Left renal pelvis (tissue), 4 donors: ENCODE data around the gene ELMO1. TPM values are rescaled to one million over a fixed set of nuclear protein-coding genes. Genes with fewer than 3 reads are reported as not detected.

ENCODE experiments used
- DNase-seq, 4 donors: peaks; one replicate each; pipeline ENCODE4 v3.0.0-alpha.2; 2013; ENCODE audit warnings: low read depth in 4 of 4, low spot score in 3 of 4
- polyA plus RNA-seq, 4 donors: library from polyadenylated mRNA; unstranded; fragments of 120-200 nt; gene quantifications; one replicate each; pipeline ENCODE4 v1.2.1, GENCODE V29; 2013; ENCODE audit not compliant: insufficient read length in 4 of 4

The ELMO1 gene
- polyA plus RNA-seq, 4 donors, result 10.5 to 15.0 (median 10.6) TPM

DNA sequence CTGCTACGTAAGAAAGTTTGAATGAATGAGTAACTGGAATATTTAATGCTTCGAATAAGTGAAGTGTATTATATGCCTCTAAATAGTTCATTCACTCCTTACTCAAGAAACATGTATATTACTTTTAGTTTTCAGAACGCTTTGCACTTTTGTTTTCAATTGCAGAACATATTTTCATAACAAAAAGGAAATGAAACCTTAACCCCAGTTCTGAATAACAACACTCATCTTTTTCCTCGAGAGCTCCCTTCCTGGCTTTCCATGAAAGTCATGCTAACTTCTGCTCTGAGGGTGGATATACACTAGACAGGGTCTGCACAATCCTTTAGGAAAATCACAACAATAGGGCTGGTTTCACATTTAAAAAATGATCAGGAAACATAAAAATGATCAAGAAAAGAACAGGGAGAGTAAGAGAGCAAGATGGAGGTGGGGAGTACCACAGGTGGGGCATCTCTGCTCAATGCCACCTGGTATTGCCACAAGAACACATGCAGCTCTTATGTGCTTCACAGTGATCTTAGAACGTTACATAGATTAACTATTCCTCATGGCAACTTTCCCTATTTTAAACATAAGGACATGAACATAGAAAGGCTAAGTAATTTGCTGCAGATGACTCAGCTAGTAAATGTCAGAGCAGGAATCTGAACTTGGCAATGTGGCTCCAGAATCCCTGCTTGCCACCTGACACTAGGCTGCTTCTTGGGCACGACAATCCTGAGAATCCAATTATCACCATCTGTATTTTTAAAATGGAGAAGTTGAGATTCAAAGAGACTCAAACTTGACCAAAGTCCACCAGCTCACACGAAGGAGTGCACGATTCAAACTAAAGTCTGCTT lies 504.9 kb downstream of the ELMO1 start:
- DNase-seq, result no peak

DNA sequence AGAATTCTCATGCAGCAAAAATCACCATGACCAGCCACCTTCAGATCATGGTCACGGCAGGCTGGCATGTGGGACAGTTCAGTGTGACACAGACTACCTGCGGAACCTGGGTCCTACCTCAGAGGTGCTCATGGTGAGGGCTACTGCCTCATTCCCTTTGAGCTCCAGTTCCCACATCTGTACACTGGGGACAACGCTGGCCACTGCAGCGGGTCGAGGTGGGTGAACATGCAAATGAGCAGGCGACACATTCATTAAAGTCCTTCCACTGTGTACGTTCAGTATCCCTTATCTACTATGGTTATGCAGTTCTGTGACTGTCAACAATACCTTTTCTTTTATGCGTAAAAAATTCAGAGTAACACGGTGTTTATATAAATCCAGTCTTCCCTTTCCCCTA lies 505.7 kb downstream of the ELMO1 start:
- no peak for DNase-seq

DNA sequence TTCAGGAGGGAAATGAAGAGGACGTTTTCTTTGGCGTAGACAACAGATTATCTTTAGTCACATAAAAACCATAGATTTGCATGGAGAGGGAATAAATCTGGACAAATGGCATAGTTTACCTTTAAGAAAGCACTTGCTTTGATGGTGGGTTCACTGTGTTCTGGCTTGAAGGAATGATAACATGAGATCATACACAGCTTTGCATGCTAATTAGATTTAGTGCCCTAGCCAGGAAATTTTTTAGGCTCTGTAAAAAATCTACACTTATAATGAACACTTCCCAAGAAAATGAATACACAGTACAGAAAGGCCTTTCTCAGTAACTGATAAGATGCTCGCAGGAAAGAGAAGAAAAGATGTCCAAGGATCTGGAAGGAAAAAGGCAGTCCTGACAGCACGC lies 506.1 kb downstream of the ELMO1 start:
- DNase-seq, result no peak

DNA sequence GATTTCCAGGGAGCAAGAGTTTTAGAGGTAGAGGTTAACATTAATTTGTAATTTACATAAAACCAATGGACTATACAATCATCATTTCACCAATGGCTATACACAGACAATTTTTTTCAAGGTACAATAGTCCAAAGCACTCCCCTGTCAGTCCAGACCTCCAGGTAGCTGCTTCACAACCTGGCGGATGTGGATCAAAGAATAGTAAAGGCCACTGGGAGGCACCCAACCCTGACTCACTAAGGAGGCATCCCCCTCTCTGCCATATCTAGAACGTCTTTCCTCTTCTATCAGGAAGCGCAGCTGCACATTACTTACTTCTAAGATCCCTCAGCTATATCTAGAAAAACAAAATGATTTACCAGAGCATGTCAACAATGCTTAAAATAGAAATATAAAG lies 506.6 kb downstream of the ELMO1 start:
- DNase-seq, result no peak

DNA sequence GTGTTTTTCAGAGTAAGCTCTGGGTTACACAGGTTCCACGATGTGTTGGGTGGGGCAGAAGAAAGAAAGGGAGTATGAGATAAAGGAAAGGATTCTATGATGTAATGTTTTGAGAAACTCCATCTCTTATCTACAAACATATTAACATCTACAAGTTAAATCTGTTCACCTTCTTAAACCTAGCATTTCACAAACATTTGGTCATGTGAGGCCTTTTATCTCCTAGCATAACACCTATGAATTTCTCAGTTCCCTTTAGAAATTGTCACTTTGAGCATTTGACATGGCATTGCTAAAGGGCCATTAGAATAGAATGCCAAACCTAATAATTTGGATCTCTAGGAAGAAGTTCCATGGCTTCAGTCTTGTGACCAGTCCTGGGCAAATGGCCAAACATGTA lies 507.3 kb downstream of the ELMO1 start:
- DNase-seq, result no peak

DNA sequence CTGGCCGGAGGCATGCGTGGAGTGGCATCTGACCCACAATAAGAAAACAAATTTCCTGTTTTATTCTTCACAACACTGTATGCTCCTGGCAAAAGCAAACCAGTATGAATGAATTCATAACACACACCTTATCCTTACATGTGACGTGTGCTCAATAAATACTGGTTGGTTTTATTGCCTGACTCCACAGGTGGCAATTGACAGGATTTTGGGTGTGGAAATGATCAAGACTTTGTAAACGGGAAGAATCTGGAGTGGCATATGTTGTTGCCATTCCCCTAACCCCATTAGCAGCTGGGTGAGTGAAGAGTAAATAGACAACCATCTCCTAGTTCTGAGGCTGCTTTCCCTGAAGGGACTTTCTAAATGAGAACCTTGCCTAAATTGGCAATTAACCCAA lies 508.8 kb downstream of the ELMO1 start:
- no peak for DNase-seq

DNA sequence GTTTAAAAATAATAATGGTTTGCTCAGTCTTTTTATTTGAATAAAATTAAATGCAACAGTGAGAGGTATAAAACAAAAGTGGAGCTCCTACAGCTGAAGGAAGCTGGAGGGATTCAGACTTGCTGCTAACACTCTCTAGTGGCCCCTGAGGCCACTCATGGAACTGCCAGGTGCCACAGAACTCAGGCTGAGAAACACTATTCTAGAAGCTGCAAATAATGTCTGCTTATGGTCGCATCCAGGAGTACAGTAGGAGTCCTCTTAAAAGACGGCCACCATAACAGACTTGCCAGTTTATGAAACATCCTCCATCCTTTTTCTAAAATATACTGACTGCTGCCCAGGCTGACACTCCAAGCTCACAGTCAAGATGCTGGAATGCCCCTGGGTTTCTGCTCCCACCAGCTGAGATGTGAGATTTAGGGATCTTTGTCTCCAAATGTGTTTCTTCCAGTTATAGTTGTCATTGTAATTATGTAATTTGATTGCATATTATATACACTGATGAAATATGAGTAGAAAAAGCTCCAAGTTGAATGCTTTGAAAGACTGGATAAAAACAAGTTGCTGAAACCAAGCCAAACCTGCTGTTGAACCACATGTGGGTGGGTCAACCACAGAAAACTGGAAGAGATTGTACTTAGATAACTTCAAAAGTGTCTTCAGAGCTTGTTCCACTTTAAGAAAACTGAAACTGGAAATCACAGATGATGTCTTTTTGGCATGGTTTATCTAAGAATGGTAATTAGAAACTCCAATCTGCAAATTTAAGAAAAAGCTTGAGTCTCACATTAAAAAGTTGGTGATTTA lies 510.7 kb downstream of the ELMO1 start:
- DNase-seq, result no peak

DNA sequence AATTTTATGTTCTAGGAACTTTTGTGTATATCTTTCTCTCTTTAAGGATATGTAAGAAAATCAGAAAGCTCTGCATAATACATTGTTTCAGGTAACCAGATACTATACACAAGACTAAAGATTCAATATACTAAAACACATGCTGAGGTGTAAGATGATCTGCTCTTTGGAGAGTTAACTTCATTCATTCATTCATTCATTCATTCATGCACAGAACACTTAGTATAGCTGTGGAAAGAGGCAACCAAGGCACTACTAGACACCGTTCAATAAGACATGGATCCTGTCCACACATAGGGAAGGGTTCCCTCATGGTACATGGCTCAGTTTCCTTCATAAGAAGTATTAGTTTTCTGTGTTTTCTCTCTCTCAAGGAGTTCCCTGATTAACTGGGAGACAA lies 516.8 kb downstream of the ELMO1 start:
- no peak for DNase-seq

DNA sequence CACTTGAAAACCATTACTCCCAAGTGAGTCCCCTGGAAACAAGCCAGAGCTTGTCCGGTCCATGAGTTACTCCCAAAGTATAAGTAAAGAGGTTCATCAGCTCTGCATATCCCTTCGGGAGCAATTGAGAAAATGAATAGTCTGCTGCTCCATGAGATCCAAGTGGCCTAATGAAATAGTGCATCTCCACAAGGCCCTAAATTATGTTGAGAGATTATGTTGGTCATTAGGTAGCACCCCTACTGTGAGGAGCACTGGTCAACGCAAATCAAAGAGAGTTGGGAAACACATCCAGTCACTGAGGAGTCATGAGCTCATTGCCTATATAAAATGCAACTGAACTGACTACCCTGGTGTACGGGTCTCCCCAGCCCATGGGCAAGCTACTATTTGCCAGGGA lies 518.9 kb downstream of the ELMO1 start:
- no peak for DNase-seq

DNA sequence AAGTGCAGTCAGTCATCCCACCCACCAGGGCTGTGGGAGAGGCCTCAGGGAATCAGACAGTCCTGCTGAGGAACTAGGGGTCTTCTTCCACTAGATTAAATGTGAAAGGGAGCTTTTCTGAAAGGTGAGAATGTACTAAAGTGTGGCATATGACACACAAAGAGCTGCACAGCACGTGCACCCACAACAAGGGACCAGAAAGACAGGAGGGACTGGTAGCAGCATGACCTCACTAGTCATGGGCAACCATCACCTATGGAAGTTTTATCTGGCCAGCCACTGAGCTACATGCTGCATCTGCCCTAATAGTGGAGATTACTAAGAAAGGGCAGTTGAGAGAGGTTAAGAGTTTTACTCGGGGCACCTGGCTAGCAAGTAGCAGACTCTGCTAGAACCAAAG lies 519.9 kb downstream of the ELMO1 start:
- no peak for DNase-seq

DNA sequence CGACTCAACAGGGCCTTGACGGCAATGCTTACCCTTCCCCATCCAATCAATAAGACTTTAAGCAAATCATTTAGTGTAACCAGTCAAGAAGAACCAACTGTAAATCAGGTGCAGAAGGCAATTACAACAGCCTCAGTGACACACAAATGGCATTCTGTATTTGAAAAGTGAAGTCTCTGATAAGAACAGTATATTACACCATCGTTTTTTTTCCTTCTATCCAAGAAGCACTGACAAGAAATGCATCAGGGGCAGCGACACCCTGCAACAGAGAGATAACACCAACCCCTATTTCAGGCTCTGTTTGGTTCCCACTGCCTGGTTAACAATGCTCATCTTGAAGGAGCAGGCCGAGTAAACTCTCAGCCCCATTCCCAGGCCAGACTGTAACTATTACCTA lies 520.4 kb downstream of the ELMO1 start:
- no peak for DNase-seq

DNA sequence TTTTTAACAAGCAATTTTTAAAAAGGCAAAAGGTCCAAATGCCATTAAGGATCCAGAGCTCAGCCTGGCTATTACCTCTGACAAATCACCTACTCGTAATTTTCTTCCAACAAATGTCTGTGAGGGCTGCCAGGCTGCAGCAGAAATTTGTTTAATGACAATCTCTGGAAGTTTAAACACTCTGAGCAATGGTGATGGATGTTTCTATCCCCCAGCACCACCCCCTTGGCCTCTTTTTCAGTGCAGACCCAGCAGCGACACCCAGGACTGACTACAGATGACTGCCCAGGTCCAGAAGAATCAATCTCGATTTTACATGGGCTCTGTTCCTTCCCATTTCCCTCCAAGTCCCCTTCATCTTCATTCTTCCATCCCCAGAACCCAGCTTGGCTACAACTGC lies 523.0 kb downstream of the ELMO1 start:
- no peak for DNase-seq

DNA sequence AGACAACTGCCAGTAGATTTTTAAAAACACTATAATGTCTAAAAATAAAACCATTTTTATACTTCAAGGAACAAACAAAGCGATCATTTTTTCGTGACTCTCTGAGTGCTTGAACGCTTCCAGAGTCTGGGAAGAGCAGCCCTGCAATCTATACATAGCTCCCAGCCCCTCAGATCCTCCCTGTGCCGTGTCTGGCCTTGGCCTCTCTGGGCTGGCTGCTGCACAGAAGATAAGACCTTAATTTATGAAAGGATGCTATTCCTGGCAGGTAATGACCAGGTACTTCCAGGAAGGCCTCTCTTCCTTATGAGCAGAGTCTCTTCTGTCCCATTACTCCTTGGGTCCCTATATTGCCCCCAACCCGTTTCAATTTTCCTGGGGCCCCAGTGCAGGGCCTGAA lies 523.5 kb downstream of the ELMO1 start:
- DNase-seq, result no peak

DNA sequence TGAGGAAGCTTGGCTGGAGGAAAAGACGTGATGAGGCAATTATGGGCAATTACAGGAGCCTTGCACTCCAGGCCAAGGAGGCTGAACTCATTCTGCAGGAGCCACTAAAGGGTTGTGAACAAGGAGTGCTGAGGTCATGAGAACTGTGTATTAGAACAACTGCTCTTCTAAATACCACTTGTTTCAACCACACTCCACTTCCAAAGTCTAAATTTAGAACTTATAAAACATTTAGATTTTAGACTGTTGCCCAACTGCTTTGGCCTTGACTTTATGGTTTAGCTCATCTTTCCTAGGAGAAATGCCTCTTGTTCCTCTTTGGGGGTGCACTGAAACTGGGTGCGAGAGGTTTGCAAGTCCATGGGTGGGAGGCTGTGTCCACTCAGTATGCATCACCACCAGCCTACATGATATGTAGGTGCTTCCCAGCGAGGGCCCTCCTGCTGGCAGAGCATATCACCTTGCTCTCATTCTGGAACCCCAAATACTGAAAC lies 524.7 kb downstream of the ELMO1 start:
- no peak for DNase-seq

DNA sequence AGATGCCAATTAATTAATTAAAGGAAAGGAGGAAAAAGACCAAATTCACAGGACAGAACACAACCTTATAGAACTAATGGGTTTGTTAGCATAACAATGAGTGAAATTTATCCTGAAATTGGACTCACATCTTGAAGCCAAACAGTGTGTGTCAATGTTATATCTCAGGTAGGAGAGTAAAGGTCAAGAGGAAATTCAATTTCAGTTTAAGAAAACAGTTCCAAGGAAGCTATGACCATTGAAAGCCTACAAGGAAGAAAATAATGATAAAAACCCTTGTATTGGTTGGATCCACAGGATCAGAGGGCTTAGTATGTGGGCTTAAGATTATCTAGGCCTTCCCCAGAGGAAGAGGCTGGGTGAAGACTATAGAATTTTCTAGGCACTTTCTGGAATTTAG lies 525.5 kb downstream of the ELMO1 start:
- no peak for DNase-seq

DNA sequence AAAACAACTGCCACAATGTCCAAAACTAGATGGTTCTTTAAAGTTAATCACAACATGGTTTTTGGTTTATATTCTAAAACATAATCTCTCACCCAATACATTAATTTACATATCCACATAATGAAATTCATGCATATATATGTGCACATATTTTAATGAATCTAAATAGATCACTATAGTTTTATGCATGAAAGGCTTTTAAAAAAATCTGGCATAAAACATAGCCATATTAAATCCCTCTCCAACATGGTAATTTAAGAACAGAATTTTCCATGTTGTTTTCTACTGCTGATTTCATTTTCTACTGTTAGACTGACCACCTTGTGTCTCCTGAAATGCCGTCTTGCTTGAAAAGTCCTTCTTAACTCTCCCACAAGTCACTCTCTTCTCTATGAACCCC lies 528.2 kb downstream of the ELMO1 start:
- no peak for DNase-seq

DNA sequence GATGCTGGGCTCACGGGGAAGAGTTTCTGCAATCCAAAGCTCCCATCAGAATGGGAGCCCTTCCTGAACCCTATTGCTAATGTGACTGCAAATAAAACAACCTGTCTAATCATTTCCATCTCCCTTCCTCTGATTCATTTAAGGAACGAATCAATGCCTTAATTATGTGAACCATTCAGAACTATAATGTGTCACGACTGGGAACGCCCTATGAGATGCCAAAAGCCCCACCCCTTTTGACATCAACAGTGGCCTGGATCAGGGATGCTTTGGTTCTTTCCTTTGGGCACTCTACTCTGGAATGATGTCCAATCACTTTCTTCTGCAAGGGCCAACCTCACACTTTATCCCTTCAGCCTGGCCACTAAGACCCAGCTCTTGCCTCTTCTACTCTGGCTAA lies 528.9 kb downstream of the ELMO1 start:
- DNase-seq, result no peak

DNA sequence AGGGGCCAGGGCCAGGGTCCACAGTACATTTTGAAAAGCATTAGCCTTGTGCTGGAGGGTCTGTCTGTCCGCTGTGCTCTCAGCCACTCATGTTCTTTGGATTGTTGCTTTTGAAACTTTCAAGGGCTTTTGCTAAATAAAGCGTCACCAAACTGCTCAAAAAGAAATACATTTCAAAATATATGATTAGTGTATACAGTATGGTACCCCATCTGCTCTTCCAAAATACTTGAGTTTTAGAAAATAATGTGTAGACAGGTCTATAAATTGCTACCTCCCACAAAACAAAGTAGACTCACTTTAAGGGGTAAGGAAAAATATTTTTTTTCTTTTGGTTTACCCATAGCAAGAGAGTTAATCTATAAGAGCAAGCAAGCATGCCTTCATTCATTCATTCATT lies 530.1 kb downstream of the ELMO1 start:
- DNase-seq, result no peak

DNA sequence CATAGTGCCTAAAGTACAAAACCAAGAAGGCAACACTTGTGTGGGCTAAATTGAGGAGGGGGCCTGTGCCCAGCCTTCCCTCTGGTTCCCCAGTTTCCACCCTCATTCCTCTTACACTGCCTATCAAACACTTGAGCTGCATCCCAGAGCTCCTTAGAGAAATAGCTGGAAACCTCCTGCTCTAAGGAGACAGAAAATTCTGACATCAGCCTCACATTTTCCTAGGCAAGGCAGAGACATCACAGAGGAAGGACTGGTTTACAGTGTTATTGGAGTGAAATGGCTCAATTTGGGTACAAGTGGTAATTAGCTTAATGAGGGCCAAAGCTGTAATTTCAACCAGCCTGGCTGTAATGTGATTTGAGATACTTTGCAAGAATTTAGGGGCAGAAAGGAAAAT lies 532.0 kb downstream of the ELMO1 start:
- no peak for DNase-seq

DNA sequence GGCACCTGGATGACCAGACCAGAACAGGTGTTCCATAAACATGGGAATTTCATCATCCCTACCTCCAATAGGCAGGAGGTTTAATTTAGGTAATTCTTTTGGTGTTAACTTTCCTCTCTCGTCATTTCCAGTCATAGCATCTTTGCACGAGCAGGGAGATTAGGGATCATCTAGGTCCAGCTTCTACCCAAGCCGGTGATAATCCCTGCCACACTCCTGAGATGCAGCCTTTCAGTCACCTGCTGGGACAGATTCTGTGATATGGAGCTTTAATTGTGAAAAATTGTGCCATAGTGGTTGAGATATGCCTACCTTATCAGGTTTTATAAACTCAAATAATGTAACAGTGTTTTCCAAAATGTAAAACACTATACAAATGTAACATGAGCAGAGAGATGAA lies 532.5 kb downstream of the ELMO1 start:
- DNase-seq, result no peak

DNA sequence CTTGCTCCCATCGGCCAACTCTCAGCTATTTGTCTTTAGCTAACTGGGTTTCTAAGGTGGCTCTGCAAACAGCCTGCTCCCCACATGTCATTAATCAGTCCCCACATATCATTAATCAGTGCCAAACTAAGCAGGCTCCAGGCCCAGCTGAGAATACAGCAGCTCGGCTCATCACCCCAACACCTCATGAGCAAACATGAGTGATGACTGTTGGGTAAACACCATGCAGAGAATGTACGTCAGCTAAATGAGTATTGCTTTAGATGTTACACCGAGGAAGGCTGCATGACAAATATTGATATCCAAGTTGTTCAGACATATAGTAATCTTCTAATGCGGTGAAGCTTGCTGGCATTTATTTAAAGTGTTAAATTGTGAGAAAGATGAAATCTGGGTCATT lies 536.9 kb downstream of the ELMO1 start:
- DNase-seq, result no peak

DNA sequence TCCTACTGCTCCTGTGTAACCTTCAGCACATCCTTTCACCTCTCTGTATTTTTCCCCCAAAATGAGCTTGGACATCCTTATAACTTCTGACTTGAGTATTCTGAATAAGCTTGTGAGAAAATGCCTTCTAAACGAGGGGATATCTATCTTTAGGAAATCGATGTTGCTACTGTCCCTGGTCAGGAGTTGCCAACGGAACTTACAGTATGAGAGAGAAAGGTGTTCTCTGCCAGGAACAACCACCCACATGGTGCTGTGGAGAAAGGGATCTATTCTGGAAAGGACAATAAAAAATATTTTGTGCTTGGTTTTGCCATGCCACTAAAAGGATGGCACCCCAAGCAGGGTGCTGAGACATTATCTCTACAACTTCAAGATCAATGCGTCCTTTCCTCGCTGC lies 537.8 kb downstream of the ELMO1 start:
- DNase-seq, result no peak
